GM21786 (cell line): ENCODE data around the gene CFL1.
"Not testable (repeated sequence)": the region's sequence is repeated elsewhere in the genome, so short reads cannot be mapped to it uniquely, and the experiment has no call there.

Experiments used
- ATAC-seq: cut with Tn5 transposase; IDR thresholded peaks from one replicate; pipeline ENCODE4 v1.9.1; 2021; ENCODE audit not compliant: unreplicated experiment

The CFL1 gene

DNA sequence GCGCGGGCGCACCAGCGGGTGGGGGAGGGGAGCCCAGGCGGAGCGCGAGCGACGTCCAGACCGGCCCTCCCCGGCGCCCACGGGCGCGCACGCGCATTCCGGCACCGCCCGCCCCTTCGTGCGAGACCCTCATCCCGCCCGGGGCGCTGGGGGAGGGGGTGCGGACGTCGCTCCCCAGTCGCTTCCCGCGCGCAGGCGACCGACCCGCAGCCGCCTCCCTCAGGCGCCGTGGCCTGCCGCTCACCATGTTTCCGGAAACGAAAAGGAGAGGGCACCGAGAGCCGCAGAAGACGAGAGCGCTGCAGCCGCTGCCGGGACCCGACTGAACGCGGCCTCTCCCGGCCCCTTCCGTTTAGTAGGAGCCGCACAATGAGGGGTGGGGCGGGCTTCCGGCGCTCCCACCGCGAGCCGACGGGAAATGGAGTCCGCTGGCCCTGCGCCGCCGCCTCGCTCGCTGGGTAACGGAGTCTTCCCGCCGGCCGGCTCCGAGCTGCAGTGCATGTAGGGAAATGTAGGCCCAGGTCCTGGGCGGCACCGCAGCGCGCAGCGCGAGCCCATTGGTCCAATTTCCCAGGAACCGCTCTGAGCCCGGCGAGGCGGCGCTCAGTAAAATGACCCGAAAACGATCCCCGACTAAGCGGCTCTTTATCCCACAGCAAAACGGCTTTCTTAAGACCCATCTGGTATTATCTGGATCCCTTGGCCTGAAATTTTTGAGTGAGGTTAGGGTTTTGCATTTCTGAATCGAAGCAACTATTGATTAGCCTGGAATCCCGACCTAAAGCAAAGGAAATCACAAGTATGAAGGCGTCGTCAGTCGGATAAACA, at the start of gene CFL1:
CFL1 (minus strand) TSS at position 328 of the 828 bp plus-strand sequence; CDS start at position 247, 81 bp downstream.
- peak; percentile 34 for ATAC-seq

DNA sequence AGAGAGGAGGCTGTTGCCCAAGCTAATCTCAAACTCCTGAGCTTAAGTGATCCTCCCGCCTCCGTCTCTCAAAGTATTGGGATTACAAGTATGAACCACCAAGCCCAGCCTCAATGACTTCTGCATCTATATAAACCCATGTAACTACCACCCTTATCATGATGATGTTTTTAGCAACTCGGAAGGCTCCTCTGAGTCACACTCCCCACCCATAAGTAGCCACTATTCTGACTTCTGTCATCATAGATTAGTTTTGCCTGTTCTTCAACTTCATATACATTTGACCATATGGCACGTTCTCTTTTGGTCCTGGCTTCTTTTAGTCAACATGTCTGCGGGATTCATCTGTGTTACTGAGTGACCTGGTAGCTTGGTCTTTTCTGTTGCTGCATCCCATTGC, 48.6 kb upstream of the CFL1 start:
- no peak for ATAC-seq

- ATAC-seq, result no peak
Observed at GRCh38 chr11:65903715-65904114, 45.7 kb upstream of the CFL1 start.

GRCh38 chr11:65903068-65903481, 45.1 kb upstream of the CFL1 start:
- ATAC-seq, result no peak

DNA sequence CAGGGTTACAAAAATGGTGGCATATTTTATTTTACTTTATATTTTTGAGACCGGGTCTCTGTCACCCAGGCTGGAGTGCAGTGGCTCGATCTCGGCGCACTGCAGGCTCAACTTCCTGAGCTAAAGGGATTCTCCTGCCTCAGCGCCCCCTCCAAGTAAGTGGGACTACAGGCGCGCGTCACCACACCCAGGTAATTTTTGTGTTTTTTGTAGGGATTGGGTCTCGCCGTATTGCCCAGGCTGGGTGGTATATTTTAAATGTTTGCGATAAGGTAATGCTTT, 42.9 kb upstream of the CFL1 start:
- ATAC-seq, result no peak

GRCh38 chr11:65900125-65900898, 42.3 kb upstream of the CFL1 start, which contains the start of gene FOSL1:
TSS of gene FOSL1 (minus strand) at chr11:65900388. CDS start at chr11:65900339, 49 bp downstream.
- ATAC-seq, result peak; percentile 79

DNA sequence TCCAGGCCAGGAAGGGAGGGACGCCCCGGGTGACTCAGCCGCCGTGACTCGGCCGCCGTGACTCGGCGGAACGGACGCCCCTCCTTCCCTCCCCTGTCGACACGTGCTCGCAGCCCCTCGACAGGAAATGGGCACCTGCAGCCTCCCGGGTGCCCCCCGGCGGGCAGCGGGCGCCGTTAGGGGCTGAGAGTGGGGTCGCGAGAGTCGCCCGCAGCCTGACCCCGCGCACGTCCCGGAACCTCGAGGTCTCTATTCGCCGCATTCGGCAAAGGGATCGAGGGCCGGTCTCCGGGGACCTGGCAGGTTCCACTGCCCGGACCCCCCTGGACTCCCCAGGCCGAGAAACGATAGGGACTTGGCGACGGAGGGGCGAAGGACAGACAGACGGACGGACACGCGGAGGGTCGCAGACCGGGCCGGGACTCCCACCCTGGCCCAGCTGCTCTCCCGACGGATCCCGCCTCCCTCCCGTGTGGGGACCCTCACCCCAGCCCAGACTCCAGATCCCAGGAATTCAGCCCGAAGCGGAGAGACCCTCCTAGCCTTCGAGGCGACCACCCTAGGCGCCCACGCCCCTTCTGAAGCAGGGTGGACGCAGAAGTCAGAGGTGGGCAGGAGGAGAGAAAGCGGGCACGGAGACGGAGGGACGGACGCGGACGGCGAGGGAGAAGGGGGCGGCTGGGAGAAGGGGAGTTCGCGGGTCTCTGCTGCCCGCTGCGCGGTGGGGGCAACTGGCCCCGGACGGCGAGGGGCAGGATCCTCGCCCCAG, 41.6 kb upstream of the CFL1 start:
- ATAC-seq, result no peak

- no peak for ATAC-seq
Observed at GRCh38 chr11:65898656-65899355, 40.8 kb upstream of the CFL1 start.

DNA sequence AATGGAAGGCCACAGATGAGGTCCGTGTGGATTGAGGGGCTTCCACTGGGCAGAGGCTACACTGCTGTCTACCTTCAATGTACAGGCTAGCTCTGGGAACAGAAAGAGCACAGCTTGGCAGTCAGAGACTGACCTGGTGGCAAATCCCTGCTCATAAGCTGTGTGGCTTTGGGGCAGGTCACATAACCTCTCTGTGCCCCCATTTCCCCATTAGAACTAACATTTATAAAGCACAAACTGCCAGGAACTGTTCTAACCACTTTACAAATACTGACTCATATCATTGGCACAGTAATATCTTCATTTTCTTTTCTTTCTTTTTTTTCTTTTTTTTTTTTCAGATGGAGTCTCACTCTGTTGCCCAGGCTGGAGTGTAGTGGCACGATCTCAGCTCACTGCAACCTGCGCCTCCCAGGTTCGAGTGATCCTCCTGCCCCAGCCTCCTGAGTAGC, 39.1 kb upstream of the CFL1 start:
- no peak for ATAC-seq

DNA sequence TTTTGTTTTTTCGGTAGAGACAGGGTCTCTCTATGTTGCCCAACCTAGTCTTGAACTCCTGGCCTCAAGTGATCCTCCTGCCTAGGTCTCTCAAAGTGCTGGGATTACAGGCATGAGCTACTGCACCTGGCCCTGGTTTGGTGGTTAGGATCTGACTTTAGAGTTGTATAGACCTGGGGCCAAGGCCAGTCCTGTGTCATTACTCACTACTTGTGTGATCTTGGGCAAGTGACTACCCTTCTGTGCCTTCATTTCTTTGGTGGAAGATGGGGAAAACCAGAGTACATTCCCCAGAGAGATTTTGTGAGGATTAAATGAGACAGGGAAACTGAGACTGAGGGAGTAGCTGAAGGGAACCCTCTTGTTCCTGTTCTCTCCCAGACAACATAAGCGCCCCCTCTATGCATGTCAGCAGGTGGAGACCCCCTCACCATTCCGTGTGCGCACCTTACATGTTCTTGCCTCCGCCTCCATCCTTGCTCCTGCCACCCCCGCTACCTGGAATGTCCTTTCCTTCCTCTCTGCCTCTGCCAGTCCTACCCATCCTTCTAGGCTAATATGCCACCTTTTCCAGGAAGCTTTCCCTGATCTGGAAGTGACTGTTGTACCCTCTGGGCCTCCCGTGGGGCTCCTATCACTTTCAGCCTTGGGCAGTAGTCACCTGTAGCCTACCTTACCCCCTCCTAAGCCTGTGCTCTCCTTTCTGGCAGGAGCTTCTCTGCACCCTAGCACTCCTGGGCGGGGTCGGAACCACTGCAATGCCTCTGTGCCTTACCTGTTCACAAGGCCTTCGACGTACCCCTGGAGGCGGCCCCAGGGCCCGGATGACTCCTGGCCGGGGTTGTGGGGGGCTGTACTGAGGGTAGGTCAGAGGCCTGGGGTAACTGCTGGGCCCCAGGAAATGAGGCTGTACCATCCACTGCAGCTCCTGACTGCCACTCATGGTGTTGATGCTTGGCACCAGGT, 38.3 kb upstream of the CFL1 start:
- no peak for ATAC-seq

DNA sequence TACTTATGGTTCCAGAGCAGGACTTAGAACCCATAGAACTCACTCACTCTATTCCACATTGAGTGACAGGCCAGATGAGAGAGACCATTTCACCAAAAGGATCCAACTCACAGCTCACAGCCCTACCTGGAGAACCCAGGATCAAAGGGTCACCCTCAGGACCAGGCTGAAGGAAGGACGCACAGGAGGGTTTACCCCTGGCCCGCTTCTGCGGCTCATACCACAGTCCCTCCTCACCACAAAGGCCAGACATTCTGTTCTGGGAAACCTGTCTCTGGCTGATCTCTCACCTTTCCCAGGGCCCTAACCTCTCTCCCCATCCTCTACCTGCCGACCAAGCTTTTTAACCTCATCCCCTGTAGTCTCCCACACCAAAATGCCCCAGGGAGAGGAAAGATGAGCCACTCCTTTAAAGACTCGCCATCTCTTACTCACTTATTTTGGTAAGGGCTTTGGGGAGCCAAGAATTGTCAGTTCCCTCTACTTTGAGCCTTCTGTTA, 37.6 kb upstream of the CFL1 start:
- ATAC-seq, result no peak

- ATAC-seq, result no peak
Observed at GRCh38 chr11:65894034-65894591, 36.1 kb upstream of the CFL1 start.

GRCh38 chr11:65892661-65893317, 34.8 kb upstream of the CFL1 start:
- no peak for ATAC-seq

GRCh38 chr11:65892137-65892540, 34.2 kb upstream of the CFL1 start:
- ATAC-seq, result not testable (repeated sequence)

- no peak for ATAC-seq
Observed at GRCh38 chr11:65891219-65892136, 33.5 kb upstream of the CFL1 start.

DNA sequence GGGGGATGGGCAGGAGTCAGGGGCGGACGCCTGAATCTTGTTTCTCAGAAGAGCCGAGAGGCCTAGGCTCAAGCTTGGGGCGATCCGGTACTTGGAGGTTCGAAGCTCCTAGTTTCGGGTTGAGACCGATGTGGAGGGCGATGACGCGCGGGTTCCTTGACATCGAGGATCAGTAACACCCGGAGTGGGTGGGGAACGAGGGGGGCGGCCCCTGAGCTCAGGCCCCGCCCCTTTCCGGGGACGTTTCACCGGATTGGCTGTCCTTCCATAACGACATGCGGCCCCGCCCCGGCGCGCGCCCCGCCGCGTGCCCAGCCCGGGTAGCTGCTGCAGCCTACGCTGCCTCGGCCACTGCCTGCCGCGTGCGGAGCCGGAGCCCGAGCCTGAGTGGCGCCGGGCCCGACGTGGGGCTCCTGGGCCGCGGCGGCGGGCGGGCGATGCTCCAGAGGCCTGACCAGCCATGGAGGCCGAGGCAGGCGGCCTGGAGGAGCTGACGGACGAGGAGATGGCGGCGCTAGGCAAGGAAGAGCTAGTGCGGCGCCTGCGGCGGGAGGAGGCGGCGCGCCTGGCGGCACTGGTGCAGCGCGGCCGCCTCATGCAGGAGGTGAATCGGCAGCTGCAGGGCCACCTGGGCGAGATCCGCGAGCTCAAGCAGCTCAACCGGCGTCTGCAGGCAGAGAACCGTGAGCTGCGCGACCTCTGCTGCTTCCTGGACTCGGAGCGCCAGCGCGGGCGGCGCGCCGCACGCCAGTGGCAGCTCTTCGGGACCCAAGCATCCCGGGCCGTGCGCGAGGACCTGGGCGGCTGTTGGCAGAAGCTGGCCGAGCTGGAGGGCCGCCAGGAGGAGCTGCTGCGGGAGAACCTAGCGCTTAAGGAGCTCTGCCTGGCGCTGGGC, 32.6 kb upstream of the CFL1 start, which contains the start of gene CCDC85B:
CCDC85B (plus strand) TSS at position 350 of the 895 bp plus-strand sequence; CDS start at position 461, 111 bp downstream.
- peak; percentile 40 for ATAC-seq
